NCI-H510A treated with DMSO at 0.1 percent for 48 hours (cell line): Measurements from ENCODE around the gene SYDE1.

Experiments used
- DNase-seq: peaks from one replicate; lab custom pipeline; 2025; lab: John Stamatoyannopoulos, UW

SYDE1 gene

GRCh38 chr19:15124572-15125231 lies 17.5 kb downstream of the SYDE1 start:
- DNase-seq = no peak

GRCh38 chr19:15125232-15126067 lies 18.2 kb downstream of the SYDE1 start:
- peak; percentile 97 for DNase-seq

- DNase-seq = no peak
Measured at GRCh38 chr19:15126131-15126910, 19.1 kb downstream of the SYDE1 start.

- DNase-seq = no peak
Measured at GRCh38 chr19:15128162-15128770, 21.1 kb downstream of the SYDE1 start.

- no peak for DNase-seq
Measured at GRCh38 chr19:15129856-15130585, 22.8 kb downstream of the SYDE1 start.

GRCh38 chr19:15136234-15136954 lies 29.2 kb downstream of the SYDE1 start:
- DNase-seq = no peak

GRCh38 chr19:15137777-15138176 lies 30.6 kb downstream of the SYDE1 start:
- DNase-seq = no peak

- DNase-seq = no peak
Measured at GRCh38 chr19:15138427-15138826, 31.2 kb downstream of the SYDE1 start.

GRCh38 chr19:15141143-15141542 lies 33.9 kb downstream of the SYDE1 start:
- DNase-seq = no peak

GRCh38 chr19:15142313-15142712 lies 35.1 kb downstream of the SYDE1 start:
- no peak for DNase-seq

- DNase-seq = no peak
Measured at GRCh38 chr19:15144046-15144646, 36.9 kb downstream of the SYDE1 start.

- DNase-seq = no peak
Measured at GRCh38 chr19:15147090-15147489, 39.9 kb downstream of the SYDE1 start.

GRCh38 chr19:15149737-15150136 lies 42.5 kb downstream of the SYDE1 start:
- no peak for DNase-seq

GRCh38 chr19:15154002-15154612 lies 46.9 kb downstream of the SYDE1 start:
- peak; percentile 29 for DNase-seq

GRCh38 chr19:15155296-15155695 lies 48.1 kb downstream of the SYDE1 start:
- no peak for DNase-seq

GRCh38 chr19:15156391-15156790 lies 49.2 kb downstream of the SYDE1 start:
- DNase-seq = no peak

- DNase-seq = no peak
Measured at GRCh38 chr19:15159251-15159650, 52.0 kb downstream of the SYDE1 start.

- DNase-seq = no peak
Measured at GRCh38 chr19:15161028-15161984, 54.1 kb downstream of the SYDE1 start.
